SK-N-SH treated with all-trans-retinoic acid at 6 μM for 48 hours (cell line): ENCODE measurements around the gene METTL2B.

Source experiments
- ARNTL ChIP-seq: fragments of 450-650 bp; formaldehyde crosslinking; IDR thresholded peaks from 2 replicates; pipeline ENCODE4 v1.5.0; 2020; ENCODE audit warnings: low read depth, mild to moderate bottlenecking, moderate library complexity, borderline replicate concordance
- GLIS3 ChIP-seq: fragments of 250-450 bp; sonication (Bioruptor Pico); IDR thresholded peaks from 2 replicates; pipeline ENCODE4 v1.5.0; 2020; ENCODE audit warnings: mild to moderate bottlenecking, moderate library complexity
- ISL1 ChIP-seq: fragments of 250-450 bp; sonication (Bioruptor Pico); IDR thresholded peaks from 2 replicates; pipeline ENCODE4 v2.1.2; 2022; ENCODE audit warnings: mild to moderate bottlenecking, moderate library complexity
- PATZ1 ChIP-seq: fragments of 250-450 bp; sonication (Bioruptor Pico); IDR thresholded peaks from 2 replicates; pipeline ENCODE4 v1.8.0; 2020; ENCODE audit warnings: mild to moderate bottlenecking, moderate library complexity, borderline replicate concordance
- RARB ChIP-seq: fragments of 250-450 bp; sonication (Bioruptor Pico); IDR thresholded peaks from 2 replicates; pipeline ENCODE4 v1.8.0; 2021; ENCODE audit warnings: mild to moderate bottlenecking, moderate library complexity
- TCF4 ChIP-seq: fragments of 250-450 bp; sonication (Bioruptor Pico); IDR thresholded peaks from 2 replicates; pipeline ENCODE4 v1.8.0; 2021; ENCODE audit warnings: mild to moderate bottlenecking, moderate library complexity, borderline replicate concordance
- ZC3H10 ChIP-seq: fragments of 250-450 bp; sonication (Bioruptor Pico); IDR thresholded peaks from 2 replicates; pipeline ENCODE4 v1.5.1; 2021; ENCODE audit warnings: mild to moderate bottlenecking, moderate library complexity
- ZFP30 ChIP-seq: fragments of 450-650 bp; formaldehyde crosslinking; IDR thresholded peaks from 2 replicates; pipeline ENCODE4 v1.5.0; 2022; ENCODE audit warnings: mild to moderate bottlenecking, moderate library complexity

GRCh38 chr7:128431754-128432153 lies 44.8 kb upstream of the METTL2B start:
- TF ChIP-seq ZC3H10 (CRISPR knock-in tag) (no peak), TCF4 (CRISPR knock-in tag) (no peak), ARNTL (CRISPR knock-in tag) (no peak), GLIS3 (CRISPR knock-in tag) (no peak), ZFP30 (CRISPR knock-in tag) (no peak), RARB (CRISPR knock-in tag) (no peak), PATZ1 (CRISPR knock-in tag) (no peak), ISL1 (CRISPR knock-in tag) (no peak)
